Subcutaneous abdominal adipose tissue (tissue), 5 donors: ENCODE measurements around the gene GNPTAB.
"Not testable (repeated sequence)": the region's sequence is repeated elsewhere in the genome, so short reads cannot be mapped to it uniquely, and the experiment has no call there.

Experiments
- H3K27ac ChIP-seq: one replicate; pipeline ENCODE4 v1.7.0; 2013; ENCODE audit warnings: low read depth, mild to moderate bottlenecking, inconsistent platforms, low read length, moderate library complexity
- H3K27me3 ChIP-seq, 5 donors: one replicate each; pipeline ENCODE4 v1.7.0; 2013; ENCODE audit warnings: low read length in 5 of 5, inconsistent platforms in 1 of 5; ENCODE audit not compliant: control insufficient read depth in 5 of 5, insufficient read depth in 4 of 5
- H3K36me3 ChIP-seq, 5 donors: one replicate each; pipeline ENCODE4 v1.7.0; 2013; ENCODE audit warnings: low read length in 5 of 5; ENCODE audit not compliant: control insufficient read depth in 5 of 5, insufficient read depth in 5 of 5
- H3K4me1 ChIP-seq, 5 donors: one replicate each; pipeline ENCODE4 v1.7.0; 2013; ENCODE audit warnings: low read length in 5 of 5, mild to moderate bottlenecking in 3 of 5, moderate library complexity in 1 of 5; ENCODE audit not compliant: control insufficient read depth in 5 of 5, insufficient read depth in 5 of 5
- H3K4me3 ChIP-seq, 5 donors: one replicate each; pipeline ENCODE4 v1.7.0; 2013; ENCODE audit warnings: low read length in 5 of 5, low read depth in 1 of 5
- H3K9ac ChIP-seq, 5 donors: one replicate each; pipeline ENCODE4 v1.7.0; 2013; ENCODE audit warnings: low read length in 5 of 5, mild to moderate bottlenecking in 4 of 5, moderate library complexity in 3 of 5
- H3K9me3 ChIP-seq, 5 donors: one replicate each; pipeline ENCODE4 v1.7.0; 2013; ENCODE audit warnings: low read length in 5 of 5; ENCODE audit not compliant: control insufficient read depth in 5 of 5
- donor health status: healthy.
- donor health status: healthy.
- donor health status: healthy.
- donor health status: healthy.
- donor health status: healthy.

The GNPTAB gene

GRCh38 chr12:101746196-101746595, 84.6 kb downstream of the GNPTAB start:
- no peaks in the 10 kb centered on the region for H3K9me3 ChIP-seq
- no peak overlapping the region for H3K4me3 ChIP-seq
- no peaks in the 10 kb centered on the region for H3K27me3 ChIP-seq
- peaks cover 21 to 77% (median 55%) of the 10 kb centered on the region in 5 donors for H3K36me3 ChIP-seq
- no peak overlapping the region for H3K27ac ChIP-seq
- peaks cover 0 to 11% (median 0%) of the 10 kb centered on the region in 5 donors for H3K4me1 ChIP-seq
- H3K9ac ChIP-seq: no peak overlapping the region

DNA sequence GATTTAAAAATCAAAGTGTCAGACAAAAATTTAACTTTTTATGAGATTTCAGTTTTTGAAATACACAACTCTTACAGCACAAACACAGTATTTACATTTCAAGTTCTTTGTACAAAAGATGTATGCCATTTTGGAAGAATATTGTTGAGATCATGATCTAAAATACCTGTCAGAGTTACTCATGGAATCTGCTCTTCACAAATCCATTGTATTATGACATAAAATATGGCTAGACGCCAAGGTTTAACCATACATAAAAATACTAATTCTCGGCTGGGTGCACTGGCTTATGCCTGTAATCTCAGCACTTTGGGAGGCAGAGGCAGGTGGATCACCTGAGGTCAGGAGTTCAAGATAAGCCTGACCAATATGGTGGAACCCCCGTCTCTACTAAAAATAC, 85.3 kb downstream of the GNPTAB start:
- Histone ChIP-seq H3K4me1 (peaks cover 0 to 11% (median 0%) of the 10 kb centered on the region in 5 donors), H3K27ac (no peak overlapping the region), H3K9ac (no peak overlapping the region), H3K27me3 (no peaks in the 10 kb centered on the region), H3K36me3 (peaks cover 25 to 76% (median 49%) of the 10 kb centered on the region in 5 donors), H3K9me3 (no peaks in the 10 kb centered on the region), H3K4me3 (no peak overlapping the region)

DNA sequence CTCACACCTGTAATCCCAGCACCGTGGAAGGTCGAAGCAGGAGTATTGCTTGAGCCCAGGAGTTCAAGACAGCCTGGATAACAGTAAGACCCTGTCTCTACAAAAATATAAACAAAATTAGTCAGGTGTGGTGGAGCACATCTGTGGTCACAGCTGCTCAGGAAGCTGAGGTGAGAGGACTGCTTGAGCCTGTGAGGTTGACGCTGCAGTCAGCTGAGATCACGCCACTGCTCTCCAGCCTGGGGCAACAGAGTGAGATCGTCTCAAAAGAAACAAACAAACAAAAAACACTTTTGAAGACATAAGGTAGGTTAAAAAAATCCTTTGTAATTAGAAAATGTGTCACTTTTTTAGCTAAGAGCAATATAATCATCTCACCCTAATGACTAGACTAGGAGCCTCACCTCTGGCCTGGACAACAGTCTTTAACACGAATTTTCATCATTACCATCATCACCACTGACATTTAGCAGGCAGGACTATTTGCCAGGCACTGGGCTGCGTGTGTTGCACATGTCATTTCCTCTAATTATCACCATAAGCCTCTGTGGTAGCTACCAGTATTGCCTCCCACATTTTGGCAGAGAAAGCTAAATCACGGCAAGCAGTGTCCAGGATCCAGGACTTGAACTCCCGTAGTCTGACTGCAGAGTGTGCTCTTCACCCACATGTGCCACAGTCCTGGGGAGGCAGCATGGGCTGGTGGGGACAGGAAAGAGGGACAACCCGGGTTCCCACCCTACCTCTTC, 86.9 kb downstream of the GNPTAB start:
- H3K4me3 ChIP-seq: no peak overlapping the region
- peaks cover 0 to 11% (median 0%) of the 10 kb centered on the region in 5 donors for H3K4me1 ChIP-seq
- no peaks in the 10 kb centered on the region for H3K27me3 ChIP-seq
- no peaks in the 10 kb centered on the region for H3K9me3 ChIP-seq
- H3K27ac ChIP-seq: no peak overlapping the region
- H3K36me3 ChIP-seq: peaks cover 25 to 68% (median 45%) of the 10 kb centered on the region in 5 donors
- no peak overlapping the region for H3K9ac ChIP-seq

- no peak overlapping the region for H3K27ac ChIP-seq
- H3K36me3 ChIP-seq: peaks cover 24 to 66% (median 43%) of the 10 kb centered on the region in 5 donors
- H3K4me3 ChIP-seq: no peak overlapping the region
Observed at GRCh38 chr12:101743242-101743641, 87.5 kb downstream of the GNPTAB start.

GRCh38 chr12:101740980-101741379, 89.8 kb downstream of the GNPTAB start:
- Histone ChIP-seq H3K27me3 (no peaks in the 10 kb centered on the region), H3K4me3 (no peak overlapping the region), H3K27ac (no peak overlapping the region), H3K9ac (no peak overlapping the region), H3K4me1 (peaks cover 0 to 11% (median 0%) of the 10 kb centered on the region in 5 donors), H3K36me3 (peaks cover 14 to 47% (median 32%) of the 10 kb centered on the region in 5 donors), H3K9me3 (no peaks in the 10 kb centered on the region)

More at GRCh38 chr12:101743242-101743641, 87.5 kb downstream of the GNPTAB start:
- Histone ChIP-seq H3K27me3 (no peaks in the 10 kb centered on the region), H3K9ac (no peak overlapping the region), H3K9me3 (no peaks in the 10 kb centered on the region), H3K4me1 (peaks cover 0 to 11% (median 0%) of the 10 kb centered on the region in 5 donors)

DNA sequence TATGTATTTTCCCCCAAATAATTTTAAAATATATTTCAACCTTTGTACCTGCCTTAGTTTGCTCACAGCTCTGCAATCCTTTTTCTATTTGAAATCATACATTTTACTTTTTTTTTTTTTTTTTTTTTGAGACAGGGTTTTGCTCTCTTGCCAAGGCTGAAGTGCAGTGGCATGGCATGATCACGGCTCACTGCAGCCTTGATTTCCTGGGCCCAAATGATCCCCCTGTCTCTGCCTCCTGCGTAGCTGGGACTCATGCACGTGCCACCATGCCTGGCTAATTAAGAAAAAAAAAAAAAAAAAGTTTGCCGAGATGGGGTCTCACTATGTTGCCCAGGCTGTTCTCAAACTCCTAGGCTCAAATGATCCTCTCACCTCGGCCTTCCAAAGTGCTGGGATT, 90.2 kb downstream of the GNPTAB start:
- Histone ChIP-seq H3K9ac (no peak overlapping the region), H3K9me3 (no peaks in the 10 kb centered on the region), H3K4me3 (no peak overlapping the region), H3K4me1 (peaks cover 0 to 11% (median 0%) of the 10 kb centered on the region in 5 donors), H3K27ac (no peak overlapping the region), H3K36me3 (peaks cover 14 to 44% (median 32%) of the 10 kb centered on the region in 5 donors), H3K27me3 (no peaks in the 10 kb centered on the region)

DNA sequence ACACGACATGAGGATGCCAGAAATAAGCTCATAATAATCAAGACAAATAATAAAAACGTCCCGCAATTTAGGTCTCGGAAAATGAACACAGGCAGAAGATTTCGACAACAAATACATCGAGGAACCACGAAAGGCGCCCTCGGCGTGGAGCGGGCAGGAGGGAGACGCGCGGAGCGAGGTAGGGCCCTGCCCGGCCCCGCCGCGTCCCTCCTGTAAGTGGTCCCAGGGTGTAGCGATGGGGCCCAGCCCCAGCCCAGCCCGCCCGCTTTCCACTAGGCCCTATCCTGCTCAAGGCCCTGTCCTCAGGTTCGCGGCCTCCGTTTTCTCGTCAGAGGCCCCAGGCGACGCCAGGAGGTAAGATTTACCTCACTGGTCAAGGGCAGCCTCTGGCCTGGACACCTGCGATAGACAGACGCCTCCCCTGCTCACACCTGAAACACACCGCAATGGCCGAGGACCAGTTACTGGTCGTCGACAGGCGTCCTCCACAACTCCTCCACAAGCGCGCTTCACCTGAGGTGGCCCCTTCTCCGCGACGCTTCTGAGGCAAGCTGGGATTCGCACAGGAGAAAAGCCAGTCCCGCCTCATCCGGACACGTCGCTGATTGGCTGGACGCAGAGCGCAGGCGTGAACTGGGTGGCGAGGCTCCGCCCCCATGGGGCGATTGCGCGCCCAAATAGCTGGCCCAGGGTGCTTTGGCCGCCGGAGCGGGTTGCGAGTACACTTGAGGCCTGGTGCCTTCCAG, 91.7 kb downstream of the GNPTAB start, which contains the start of gene SYCP3:
Gene SYCP3, minus strand, starts transcription at position 543 of the 746 bp plus-strand sequence. CDS start 1,527 bp downstream, outside the sequence.
- no peak within 1 kb of the TSS for H3K9ac ChIP-seq
- H3K4me1 ChIP-seq: peaks cover 0 to 11% (median 0%) of the 10 kb centered on the region in 5 donors
- H3K4me3 ChIP-seq: no peak within 1 kb of the TSS
- no peak within 1 kb of the TSS for H3K27ac ChIP-seq
- H3K27me3 ChIP-seq: no peaks in the 10 kb centered on the region
- H3K9me3 ChIP-seq: no peaks in the 10 kb centered on the region
- H3K36me3 ChIP-seq: peaks cover 14 to 32% (median 22%) of the 10 kb centered on the region in 5 donors

DNA sequence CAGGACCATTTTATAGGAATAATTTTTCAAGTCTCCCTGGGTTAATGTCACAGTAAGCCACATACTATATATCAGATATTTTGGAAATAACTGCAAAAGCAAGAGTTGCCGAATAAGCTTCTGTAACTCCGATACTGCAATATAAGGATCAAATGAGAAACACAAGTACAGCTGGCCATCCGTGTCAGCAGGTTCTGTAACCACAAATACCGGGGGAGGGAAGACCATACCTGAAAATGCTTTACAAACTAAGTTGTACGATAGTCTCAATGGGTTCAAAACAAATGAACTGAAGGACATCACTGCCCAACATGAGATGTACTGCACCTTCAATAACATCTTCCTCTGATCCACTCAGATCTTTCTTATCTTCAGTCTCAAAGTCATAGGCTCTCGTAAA, 93.3 kb downstream of the GNPTAB start:
- Histone ChIP-seq H3K27ac (no peak overlapping the region), H3K4me3 (no peak overlapping the region), H3K9ac (no peak overlapping the region), H3K9me3 (no peaks in the 10 kb centered on the region), H3K36me3 (peaks cover 13 to 28% (median 20%) of the 10 kb centered on the region in 5 donors), H3K27me3 (no peaks in the 10 kb centered on the region), H3K4me1 (peaks cover 0 to 2% (median 0%) of the 10 kb centered on the region in 5 donors)

- not testable (repeated sequence) for H3K9ac ChIP-seq, H3K4me3 ChIP-seq, H3K27ac ChIP-seq, H3K27me3 ChIP-seq, H3K9me3 ChIP-seq, H3K4me1 ChIP-seq
- peaks cover 13 to 30% (median 18%) of the 10 kb centered on the region in 5 donors for H3K36me3 ChIP-seq
Observed at GRCh38 chr12:101734482-101734881, 96.3 kb downstream of the GNPTAB start.

DNA sequence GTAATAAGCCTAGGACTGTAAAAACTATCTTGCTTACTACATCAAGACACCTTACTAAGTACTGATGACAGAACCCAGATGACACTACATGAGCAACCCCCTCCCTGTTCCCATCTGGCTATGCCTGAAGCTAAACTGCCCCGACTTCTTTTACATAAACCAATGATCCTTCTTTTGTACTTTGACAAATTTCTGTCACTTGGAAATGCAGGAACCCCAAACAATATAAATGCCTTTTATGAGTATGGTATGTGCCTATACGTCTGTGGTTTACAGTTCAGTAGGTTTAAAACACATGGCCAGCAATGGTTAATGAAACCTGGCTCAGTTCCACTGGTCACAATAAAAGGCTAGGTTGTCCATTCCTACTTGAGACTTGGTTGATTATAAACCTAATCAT, 97.6 kb downstream of the GNPTAB start:
- Histone ChIP-seq H3K9me3 (no peaks in the 10 kb centered on the region), H3K9ac (no peak overlapping the region), H3K36me3 (peaks cover 8 to 22% (median 18%) of the 10 kb centered on the region in 5 donors), H3K27ac (no peak overlapping the region), H3K4me3 (no peak overlapping the region), H3K4me1 (no peaks in the 10 kb centered on the region), H3K27me3 (no peaks in the 10 kb centered on the region)
